ENCODE results near the gene TTC34.

TTC34 gene

GRCh38 chr1:2808831-2809605 lies 7.5 kb upstream of the TTC34 start:
- Histone ChIP-seq H3K9me3 (ENCODE audit: insufficient read depth, low read length) (no peaks in the 10 kb centered on the region), H3K4me2 (ENCODE audit: low read length) (no peak overlapping the region), H3K27me3 (ENCODE audit: low read depth, low read length) (no peaks in the 10 kb centered on the region), H3K9ac (ENCODE audit: low read length) (no peak overlapping the region), H3K4me3 (ENCODE audit: low read length) (no peak overlapping the region), H2AFZ (ENCODE audit: low read depth, low read length) (no peak overlapping the region), H3K27ac (ENCODE audit: low read length) (no peak overlapping the region), H4K20me1 (ENCODE audit: insufficient read depth, low read length) (no peaks in the 10 kb centered on the region), H3K4me1 (ENCODE audit: low read length) (no peaks in the 10 kb centered on the region), H3K36me3 (replicated peaks; ENCODE audit: low read depth, low read length) (no peaks in the 10 kb centered on the region), H3K79me2 (ENCODE audit: low read length) (no peaks in the 10 kb centered on the region)
- TF ChIP-seq CTCF (IDR thresholded peaks at IDR 0.05; ENCODE audit: low read depth, low read length) (no peak), EZH2phosphoT487 (IDR thresholded peaks at IDR 0.05; ENCODE audit: low read depth) (no peak)

- Histone ChIP-seq H3K27me3 (ENCODE audit: low read depth, low read length) (no peaks in the 10 kb centered on the region), H3K4me2 (ENCODE audit: low read length) (no peak overlapping the region), H3K9me3 (ENCODE audit: insufficient read depth, low read length) (no peaks in the 10 kb centered on the region)
Observed at GRCh38 chr1:2808386-2808705, 6.9 kb upstream of the TTC34 start.

GRCh38 chr1:2807678-2808385 lies 6.3 kb upstream of the TTC34 start:
- Histone ChIP-seq H4K20me1 (ENCODE audit: insufficient read depth, low read length) (no peaks in the 10 kb centered on the region), H3K79me2 (ENCODE audit: low read length) (no peaks in the 10 kb centered on the region), H2AFZ (ENCODE audit: low read depth, low read length) (no peak overlapping the region), H3K4me2 (ENCODE audit: low read length) (no peak overlapping the region), H3K9me3 (ENCODE audit: insufficient read depth, low read length) (no peaks in the 10 kb centered on the region), H3K4me1 (ENCODE audit: low read length) (no peaks in the 10 kb centered on the region), H3K9ac (ENCODE audit: low read length) (no peak overlapping the region), H3K27me3 (ENCODE audit: low read depth, low read length) (no peaks in the 10 kb centered on the region), H3K27ac (ENCODE audit: low read length) (no peak overlapping the region), H3K36me3 (replicated peaks; ENCODE audit: low read depth, low read length) (no peaks in the 10 kb centered on the region), H3K4me3 (ENCODE audit: low read length) (no peak overlapping the region)
- TF ChIP-seq EZH2phosphoT487 (IDR thresholded peaks at IDR 0.05; ENCODE audit: low read depth): no peak

More at GRCh38 chr1:2808386-2808705, 6.9 kb upstream of the TTC34 start:
- no peak for TF ChIP-seq EZH2phosphoT487 (IDR thresholded peaks at IDR 0.05; ENCODE audit: low read depth)
- no peak for TF ChIP-seq CTCF (IDR thresholded peaks at IDR 0.05; ENCODE audit: low read depth, low read length)
- H3K27ac ChIP-seq (ENCODE audit: low read length): no peak overlapping the region
- H3K4me3 ChIP-seq (ENCODE audit: low read length): no peak overlapping the region
- H3K4me1 ChIP-seq (ENCODE audit: low read length): no peaks in the 10 kb centered on the region
- H3K9ac ChIP-seq (ENCODE audit: low read length): no peak overlapping the region
- no peaks in the 10 kb centered on the region for H3K36me3 ChIP-seq (replicated peaks; ENCODE audit: low read depth, low read length)
- no peaks in the 10 kb centered on the region for H3K79me2 ChIP-seq (ENCODE audit: low read length)
- no peaks in the 10 kb centered on the region for H4K20me1 ChIP-seq (ENCODE audit: insufficient read depth, low read length)
- H2AFZ ChIP-seq (ENCODE audit: low read depth, low read length): no peak overlapping the region

GRCh38 chr1:2807036-2807435 lies 5.5 kb upstream of the TTC34 start:
- TF ChIP-seq CTCF (IDR thresholded peaks at IDR 0.05; ENCODE audit: low read depth, low read length) (no peak), EZH2phosphoT487 (IDR thresholded peaks at IDR 0.05; ENCODE audit: low read depth) (no peak)
- no peak overlapping the region for H3K9ac ChIP-seq (ENCODE audit: low read length)
- H2AFZ ChIP-seq (ENCODE audit: low read depth, low read length): no peak overlapping the region
- no peaks in the 10 kb centered on the region for H3K9me3 ChIP-seq (ENCODE audit: insufficient read depth, low read length)
- no peaks in the 10 kb centered on the region for H3K79me2 ChIP-seq (ENCODE audit: low read length)
- H3K4me2 ChIP-seq (ENCODE audit: low read length): no peak overlapping the region
- no peak overlapping the region for H3K4me3 ChIP-seq (ENCODE audit: low read length)
- H4K20me1 ChIP-seq (ENCODE audit: insufficient read depth, low read length): no peaks in the 10 kb centered on the region
- H3K4me1 ChIP-seq (ENCODE audit: low read length): no peaks in the 10 kb centered on the region
- no peaks in the 10 kb centered on the region for H3K36me3 ChIP-seq (replicated peaks; ENCODE audit: low read depth, low read length)
- no peak overlapping the region for H3K27ac ChIP-seq (ENCODE audit: low read length)
- no peaks in the 10 kb centered on the region for H3K27me3 ChIP-seq (ENCODE audit: low read depth, low read length)
